Heart left ventricle (tissue), 13 donors: Measurements from ENCODE around the gene SMC1B.

Experiments used
- CTCF ChIP-seq, 12 donors: fragments of 200-600 bp; sonication (generic) in 4 of 12; IDR thresholded peaks; one replicate each; pipeline versions ENCODE4 v1.5.0 to v1.8.0; 2018 to 2022; ENCODE audit warnings: antibody characterized with exemption in 12 of 12, mild to moderate bottlenecking in 5 of 12
- POLR2A ChIP-seq, 2 donors: fragments of 450-650 bp; IDR thresholded peaks; one replicate each; pipeline ENCODE4 v1.6.1; 2017; ENCODE audit warnings: antibody characterized with exemption in 2 of 2, mild to moderate bottlenecking in 2 of 2, moderate library complexity in 2 of 2
- donor health status: ischemic (EF 13 %, LVEDD 7.1; RV severe dilation, severe dysfunction).
- donor health status: DM: no; HTN: yes; CAD: no.
- donor health status: DM: no; HTN: no; CAD: no.
- donor health status: ischemic (EF 25% LVEDD 6.9; RV normal size, moderate dysfunction).
- donor health status: ischemic (EF 25% LVEDD 5.7; RV mildly dilated, moderate dysfunction).
- donor health status: ischemic (EF 35%, LVEDD 5.7; RV mildly dilated, moderate dysfunction).
- donor health status: nonischemic (EF 11% LVEDD 7.7; RV severe dilation, severe dysfunction).
- donor health status: DM: yes; HTN: yes; CAD: no.
- donor health status: PGD.
- donor health status: ischemic (EF 29% LVEDD 5.4; RV normal size, mild dysfunction).
- donor health status: nonischemic (EF 23%, LVEDD 6.1; RV moderate dilation, normal function).

GRCh38 chr22:45344334-45344733, 69.1 kb downstream of the SMC1B start:
- TF ChIP-seq POLR2A (IDR thresholded peaks at IDR 0.05) (no peak), CTCF (IDR thresholded peaks at IDR 0.05) (peak in 3 of 12 donors; percentile 12 to 27 (median 26))
